NCI-H1436 (cell line): ENCODE measurements around the gene ICAM3.
"Not testable (repeated sequence)": the region's sequence is repeated elsewhere in the genome, so short reads cannot be mapped to it uniquely, and the experiment has no call there.

Experiments used
- DNase-seq: peaks from one replicate; lab custom pipeline; 2025; lab: John Stamatoyannopoulos, UW

ICAM3 gene

DNA sequence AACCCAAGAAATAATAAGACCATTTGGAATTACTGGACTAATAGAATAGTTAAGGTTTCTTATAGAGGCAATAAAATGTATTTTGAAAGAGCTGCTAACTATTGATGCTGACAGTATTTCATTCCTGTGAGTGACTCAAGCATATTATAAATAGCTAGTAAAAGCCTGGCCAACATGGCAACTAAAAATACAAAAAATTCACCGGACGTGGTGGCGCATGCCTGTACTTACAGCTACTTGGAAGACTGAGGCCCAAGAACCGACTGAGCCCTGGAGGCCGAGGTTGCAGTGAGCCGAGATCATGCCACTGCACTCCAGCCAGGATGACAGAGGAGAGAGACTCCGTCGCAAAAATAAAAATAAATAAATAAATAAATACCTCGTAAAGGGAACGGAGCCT is 5.4 kb upstream of the ICAM3 start:
- DNase-seq = no peak

DNA sequence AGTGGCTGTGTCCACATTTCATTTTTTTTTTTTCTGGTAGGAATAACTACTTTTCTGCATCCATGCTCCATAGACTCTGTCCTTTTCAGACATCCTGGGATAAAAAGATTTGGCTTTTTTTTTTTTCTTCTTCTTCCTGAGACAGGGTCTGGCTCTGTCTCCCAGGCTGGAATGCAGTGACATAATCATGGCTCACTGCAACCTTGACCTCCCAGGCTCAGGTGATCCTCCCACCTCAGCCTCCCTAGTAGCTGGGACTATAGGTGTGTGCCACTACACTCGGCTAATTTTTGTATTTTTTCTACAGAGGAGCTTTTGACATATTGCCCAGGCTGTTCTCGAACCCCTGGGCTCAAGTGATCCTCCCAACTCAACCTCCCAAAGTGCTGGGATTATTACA is 4.1 kb upstream of the ICAM3 start:
- no peak for DNase-seq

DNA sequence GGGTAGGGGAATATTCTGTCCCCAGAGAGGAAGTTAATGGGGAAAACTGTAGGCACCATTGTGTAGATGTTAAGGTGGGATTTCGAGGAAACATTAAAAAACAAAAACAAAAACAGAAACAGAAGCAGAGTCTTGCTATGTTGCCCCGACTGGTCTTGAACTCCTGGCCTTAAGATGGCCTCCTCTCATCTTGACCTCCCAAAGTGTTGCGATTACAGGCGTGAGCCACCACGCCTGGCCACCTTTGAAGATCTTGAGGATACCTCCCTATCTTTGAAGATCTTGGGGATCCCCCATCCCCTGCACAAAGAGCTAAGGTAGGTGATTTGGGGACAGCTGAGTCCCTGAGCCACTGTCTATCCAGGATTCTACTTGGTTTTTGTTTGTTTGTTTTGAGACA is 553 bp upstream of the ICAM3 start:
- DNase-seq = no peak

DNA sequence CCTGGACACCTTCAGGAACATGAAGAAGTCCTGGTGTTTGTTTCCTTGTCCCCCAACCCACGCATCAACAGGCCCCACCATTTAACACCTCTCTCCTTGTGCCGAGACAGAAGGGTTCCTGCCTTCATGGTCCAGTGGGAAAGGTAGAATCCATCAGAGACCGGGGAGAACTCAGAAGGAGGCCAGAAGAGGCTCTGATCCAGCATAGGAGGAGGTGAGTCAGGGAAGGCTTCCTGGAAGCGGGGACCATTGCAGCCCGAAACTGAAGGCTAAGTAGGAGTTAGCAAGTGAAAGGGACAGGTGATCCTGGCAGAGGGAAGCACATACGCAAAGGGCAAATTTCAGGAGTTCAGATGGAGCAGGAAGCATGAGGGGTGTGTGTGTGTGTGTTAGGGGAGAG is 484 bp downstream of the ICAM3 start:
- no peak for DNase-seq

DNA sequence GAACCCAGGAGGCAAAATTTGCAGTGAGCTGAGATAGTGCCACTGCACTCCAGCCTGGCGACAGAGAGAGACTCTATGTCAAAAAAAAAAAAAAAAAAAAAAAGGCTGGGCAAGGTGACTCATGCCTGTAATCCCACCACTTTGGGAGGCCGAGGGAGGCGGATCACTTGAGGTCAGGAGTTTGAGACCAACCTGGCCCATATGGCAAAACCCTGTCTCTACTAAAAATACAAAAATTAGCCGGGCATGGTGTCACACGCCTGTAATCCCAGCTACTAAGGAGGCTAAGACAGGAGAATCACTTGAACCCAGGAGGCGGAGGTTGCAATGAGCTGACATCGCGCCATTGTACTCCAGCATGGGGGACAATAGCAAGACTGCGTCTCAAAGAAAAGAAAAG is 2.7 kb downstream of the ICAM3 start:
- DNase-seq = not testable (repeated sequence)

DNA sequence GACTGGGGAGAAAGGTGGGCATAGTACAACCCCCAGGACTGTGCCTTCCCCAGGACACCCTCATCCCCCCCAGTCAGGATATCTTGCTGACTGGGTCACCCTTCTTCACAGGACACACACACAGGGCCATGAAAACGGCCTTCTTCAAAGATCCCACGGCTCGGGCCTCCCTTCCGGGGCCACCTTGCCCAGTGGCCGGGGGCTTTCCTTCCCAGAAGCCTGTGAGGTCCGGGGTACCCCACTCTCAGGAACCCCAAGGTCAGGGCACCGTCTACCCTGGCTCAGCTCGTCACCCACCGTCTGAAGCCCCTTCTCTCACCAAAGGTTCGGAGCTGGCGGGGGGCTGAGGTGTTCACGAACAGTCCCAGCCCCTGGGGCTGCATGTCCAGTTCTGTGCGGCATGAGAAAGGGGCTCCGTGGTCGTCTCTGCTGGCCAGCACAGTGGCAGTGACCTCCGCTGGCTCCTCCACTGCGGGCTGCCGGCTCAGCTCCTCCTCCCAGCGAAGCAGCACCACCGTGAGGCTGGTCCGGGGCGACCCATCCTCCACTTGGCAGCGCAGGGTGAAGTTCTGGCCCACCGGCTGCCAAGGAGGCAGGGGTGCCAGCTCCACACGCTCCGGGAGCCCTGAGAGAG is 4.0 kb downstream of the ICAM3 start:
- DNase-seq = no peak

DNA sequence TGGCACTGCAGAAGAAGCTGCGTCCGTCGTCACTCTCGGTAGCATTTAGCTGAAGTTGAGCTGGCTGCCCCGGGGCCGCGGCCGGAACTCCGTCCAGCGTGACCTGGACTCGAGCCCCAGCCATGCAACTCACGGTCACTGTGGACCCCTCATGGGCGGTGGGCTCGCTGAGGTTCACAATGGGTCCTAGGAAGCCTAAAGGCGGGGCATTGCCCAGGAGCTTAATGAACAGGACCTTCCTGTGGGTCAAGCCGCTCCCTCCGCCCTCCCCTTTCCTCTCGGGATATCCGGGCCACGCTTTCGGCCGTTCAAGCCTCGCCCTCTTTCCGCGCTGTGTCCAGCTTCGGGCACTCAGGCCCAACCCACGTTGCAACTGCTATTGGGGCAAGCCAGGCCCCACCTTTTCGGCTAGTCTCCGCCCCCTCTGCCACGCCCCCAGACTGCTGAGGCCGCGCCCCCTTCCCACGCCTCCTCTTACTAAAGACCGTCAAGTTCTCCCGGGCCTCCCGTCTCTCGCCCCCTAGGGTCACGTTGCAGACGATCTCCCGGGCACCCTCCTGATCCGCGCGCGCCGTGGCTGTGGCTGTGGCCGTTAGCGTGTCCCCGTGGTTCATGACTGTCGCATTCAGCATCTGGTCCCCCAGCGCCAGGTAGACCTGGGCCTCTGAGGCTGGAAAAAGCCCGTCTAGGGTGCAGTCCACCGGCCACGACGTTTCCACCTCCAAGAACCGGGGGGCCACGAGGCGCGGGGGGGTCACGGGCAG is 4.7 kb downstream of the ICAM3 start:
- DNase-seq = peak; percentile 75

DNA sequence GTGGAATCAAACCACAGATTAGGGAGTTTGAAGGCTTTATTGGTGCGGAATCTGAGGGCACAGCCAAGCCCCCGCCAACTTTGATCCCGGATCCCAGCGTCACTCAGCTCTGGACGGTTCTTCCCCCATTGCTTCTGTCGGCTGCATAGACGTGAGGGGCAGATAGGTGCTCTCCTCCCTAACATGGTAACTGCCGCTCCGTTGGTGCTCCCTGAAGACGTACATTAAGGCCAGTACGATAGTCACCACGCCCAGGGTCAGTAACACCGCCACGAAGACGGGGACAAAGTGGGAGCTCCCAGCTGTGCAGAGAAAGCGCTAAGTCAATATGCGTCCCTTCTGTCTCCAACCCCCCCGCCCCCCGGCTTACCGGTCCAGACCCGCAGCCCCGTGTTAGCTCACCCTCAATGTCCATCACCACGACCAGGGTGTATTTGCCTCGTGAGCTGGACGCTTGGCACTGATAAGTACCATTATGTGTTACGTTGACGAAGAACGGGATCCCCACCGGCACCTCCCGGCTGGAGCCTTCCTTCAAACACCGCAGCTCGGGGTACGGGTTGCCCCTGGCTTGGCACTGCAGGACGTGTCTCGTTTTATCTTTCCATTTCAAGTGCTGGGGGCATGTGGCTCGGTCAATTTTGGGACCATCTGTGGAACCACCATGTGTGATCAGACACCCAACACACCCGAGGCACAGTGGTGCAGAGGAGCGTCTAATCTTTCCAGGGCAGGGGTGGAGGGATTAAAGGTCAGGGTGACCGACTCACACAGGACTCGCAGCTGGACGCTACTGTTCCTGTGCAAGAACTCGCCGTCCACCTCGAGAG is 5.5 kb downstream of the ICAM3 start:
- no peak for DNase-seq

DNA sequence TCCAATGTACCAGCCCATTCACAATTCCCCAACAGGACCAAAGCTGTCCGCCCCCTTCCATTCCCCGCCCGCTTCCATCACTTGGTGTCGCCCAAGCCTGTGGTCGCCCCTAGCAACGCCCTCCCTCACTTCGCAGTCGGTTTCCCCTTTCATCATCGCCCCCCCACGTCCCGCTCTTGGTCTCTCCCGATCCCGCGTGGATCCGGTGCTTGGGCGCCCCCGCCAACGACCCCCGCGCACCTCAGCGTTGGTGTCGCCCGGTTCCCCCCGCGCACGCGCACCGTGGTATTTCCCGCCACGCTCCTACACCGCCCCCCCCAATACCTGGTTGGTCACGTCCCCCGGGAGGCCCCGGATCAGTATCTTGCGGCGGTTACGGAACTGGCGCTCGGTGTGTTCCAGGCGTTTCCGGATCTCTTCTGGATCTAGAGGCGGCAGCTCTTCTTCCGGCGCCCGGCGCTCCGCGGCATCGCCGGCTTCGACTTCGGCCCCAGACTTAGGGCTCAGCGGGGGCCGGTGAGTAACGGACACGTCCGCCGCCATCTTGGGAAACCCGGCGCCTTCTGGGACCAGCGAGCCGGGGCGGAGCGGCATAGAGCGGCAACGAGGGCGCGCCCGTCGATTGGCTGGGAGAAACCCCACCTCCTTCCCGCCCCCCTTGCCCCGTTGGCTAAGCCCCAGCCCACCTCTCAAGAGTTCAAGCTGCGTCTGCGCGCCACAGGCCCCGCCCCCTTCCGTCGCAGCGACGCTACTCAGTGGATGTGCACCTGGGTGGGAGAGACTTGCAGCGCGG is 6.3 kb downstream of the ICAM3 start, which contains the start of gene RAVER1:
Gene RAVER1 (minus strand): TSS at position 565 of the 793 bp plus-strand sequence. CDS start 22 bp downstream, at position 543.
- peak; percentile 98 for DNase-seq

DNA sequence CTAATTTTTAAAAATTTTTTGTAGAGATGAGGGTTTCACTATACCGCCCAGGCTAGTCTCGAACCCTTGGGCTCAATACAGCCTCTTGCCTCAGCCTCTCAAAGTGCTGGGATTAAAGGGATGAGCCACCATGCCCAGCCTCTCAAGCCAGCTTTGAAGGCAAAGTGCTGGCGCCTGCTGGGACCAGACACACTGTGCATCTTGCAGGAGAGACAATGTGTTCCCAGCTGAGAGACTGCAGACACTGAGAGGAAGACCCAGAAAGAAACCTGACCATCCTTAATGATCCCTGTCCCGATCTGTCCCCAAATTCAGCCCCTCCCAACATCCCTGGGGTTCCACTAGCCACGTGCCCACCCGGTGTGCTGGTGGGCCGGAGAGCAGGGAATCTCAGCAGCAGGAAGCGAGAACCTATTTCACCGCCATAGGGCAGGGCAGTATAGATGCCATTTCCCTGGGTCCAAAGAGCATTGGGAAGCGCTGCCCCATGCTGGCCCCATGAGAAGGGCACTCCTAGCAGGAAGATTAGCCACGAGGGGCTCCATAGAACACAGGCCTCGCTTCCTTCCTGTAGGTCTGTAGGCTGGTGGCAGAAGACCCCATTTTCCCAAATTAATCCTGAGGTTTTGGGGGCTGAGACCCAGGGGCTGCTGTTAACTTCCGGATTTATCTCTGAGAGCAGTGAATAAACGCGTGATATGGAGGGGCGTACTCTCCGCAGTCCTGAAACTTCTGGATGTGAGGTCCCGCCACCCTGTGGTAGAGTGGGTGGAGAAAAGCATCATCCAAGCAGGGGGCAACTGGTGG is 7.1 kb downstream of the ICAM3 start:
- no peak for DNase-seq

DNA sequence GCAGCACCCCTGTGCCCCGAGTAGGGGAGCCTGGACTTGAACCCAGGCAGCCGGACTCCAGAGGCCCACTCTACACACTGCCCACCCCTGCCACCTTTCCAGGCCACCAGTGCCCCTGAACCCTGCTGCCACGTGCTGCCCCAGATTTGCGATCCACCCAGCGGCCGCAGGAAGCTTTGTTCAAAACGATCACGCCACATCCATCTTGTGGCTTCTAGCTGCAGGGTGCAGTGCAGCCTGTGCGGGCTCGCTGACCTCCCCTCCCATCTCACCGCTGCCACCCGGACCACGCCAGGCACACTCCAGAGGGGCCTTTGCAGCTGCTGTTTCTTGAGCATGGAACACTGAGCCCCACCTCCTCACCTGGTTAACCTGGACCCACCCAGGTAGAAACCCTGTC is 9.9 kb downstream of the ICAM3 start:
- DNase-seq = no peak

DNA sequence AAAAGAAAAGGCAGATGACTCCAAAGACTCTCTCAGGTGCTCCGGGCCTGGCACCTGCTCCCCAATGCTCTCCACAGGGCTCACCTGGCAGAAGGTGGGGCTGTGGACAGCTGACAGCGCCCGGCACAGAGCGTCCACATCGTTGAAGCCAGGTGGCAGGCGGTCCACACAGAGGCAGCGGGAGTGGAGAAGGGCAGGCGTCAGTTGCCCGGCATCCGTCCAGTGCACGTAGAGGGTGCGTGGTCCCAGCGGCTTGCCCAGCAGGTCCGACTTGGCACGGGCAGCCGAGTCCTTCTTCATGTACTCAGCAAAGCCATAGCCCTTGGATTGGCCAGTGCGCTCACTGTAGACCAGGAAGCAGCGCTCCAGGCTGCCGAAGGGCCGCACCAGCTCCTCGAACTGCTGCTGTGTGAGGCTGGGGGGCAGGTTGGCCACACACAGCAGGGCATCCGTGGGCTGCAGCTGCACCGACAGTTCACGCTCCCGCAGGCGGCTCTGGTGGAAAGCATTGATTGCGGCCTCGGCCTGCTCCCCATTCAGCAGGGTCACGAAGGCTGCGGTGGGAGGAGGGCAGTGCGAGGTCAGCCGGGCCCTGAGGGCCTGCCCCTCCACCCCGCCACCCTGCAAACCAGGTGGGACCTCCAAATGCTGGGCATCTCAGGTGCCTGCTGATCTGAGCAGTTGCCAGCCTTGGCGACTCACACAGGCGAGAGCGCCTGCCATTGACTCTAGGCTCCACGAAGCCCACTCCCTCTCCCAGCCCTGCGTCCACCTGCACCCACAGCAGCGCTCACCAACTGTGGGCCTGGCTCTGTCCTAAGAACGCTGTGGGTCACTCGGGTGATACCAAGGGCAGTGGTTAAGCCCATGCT is 10.6 kb downstream of the ICAM3 start:
- no peak for DNase-seq

DNA sequence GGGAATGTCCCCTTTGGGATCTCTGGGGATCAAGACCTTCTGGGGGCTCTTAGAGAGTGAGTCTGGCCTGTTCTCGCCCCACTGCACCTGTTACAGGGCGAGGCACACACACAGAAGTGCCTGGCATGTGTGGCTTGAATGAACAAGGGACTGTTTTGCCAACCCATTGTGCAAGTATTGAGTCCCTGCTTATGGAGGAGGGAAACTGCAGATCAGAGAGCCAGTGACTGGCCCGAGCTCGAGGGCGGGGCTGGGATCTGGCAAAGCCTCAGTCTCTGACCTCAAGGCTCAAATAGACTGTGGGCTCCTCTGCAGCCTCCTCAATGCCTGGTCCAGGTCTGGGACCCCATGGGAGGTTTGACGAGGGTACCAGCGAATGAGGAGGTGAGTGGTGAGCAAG is 11.6 kb downstream of the ICAM3 start:
- DNase-seq = no peak

DNA sequence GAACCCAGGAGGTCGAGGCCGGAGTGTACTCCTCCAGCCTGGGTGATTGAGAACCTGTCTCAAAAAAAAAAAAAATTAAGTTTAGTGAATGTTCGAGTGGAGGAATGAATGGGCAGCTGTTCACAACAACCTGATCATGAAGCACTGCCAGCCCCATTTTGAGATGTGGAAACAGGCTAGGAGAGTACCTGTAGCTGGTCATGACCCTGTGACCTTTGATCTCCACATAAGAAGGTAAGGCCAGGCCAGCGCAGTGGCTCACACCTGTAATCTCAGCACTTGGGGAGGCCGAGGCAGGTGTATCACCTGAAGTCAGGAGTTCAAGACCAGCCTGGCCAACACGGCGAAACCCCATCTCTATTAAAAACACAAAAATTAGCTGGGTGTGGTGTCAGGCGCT is 13.7 kb downstream of the ICAM3 start:
- DNase-seq = no peak

DNA sequence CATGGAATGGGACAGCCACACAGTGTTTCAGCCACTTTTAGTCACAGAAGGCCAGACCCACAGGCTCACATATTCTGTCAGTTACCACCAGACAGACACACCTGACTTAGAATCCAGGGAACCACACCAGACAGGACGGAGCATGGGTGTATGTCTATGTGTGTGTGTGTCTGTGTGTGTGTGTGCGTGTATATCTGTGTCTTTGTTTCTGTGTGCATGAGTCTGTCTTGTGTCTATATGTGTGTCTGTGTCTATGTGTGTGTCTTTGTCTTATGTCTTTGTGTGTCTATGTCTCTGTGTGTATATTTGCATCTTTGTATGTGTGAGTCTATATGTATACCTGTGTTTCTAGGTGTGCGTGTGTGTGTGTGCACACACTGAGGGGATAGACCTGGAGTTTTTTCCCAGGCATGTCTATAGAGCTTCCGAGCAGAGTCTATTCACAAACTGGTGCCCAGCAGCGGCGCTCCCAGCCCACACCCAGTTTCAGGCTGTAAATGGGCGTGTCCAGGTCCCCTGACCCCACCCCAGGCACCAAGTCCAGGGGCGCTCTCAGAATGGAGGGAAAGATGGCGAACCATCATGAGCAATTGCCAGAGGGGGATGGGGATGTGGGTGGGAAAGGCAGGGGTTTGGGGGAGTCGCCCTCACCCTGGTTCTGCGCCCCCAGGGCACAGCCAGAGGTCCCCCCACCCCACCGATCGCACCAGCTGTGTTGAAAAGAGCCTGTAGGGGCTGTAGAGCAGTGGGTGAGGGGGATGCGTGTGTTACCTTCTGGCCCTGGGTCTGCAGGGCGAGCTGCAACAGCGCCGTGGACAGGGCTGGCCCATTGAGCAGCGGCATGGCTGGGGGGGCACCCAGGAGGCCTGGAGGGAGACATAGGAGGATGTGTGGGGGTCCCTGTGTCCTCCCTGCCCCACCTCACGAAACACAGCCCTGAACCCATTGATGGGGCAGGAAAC is 17.3 kb downstream of the ICAM3 start:
- no peak for DNase-seq

DNA sequence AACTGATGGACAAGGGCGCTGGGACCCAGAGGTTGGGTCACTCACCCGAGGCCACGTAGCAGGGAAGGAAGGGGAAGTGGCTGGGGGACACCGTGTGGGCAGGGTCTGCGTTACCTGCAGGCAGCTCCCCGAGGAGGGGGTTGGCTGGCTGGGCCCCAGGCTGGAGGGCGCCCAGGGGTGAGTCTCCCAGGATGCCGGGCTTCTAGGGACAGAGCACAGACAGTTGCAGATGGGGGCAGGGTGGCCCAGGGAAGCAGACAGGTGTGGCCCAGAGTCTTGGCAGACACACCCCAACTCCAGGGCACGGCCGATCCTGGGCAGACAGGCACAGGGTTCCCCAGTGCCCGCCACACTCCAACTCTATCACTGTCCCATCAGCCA is 18.0 kb downstream of the ICAM3 start:
- no peak for DNase-seq

DNA sequence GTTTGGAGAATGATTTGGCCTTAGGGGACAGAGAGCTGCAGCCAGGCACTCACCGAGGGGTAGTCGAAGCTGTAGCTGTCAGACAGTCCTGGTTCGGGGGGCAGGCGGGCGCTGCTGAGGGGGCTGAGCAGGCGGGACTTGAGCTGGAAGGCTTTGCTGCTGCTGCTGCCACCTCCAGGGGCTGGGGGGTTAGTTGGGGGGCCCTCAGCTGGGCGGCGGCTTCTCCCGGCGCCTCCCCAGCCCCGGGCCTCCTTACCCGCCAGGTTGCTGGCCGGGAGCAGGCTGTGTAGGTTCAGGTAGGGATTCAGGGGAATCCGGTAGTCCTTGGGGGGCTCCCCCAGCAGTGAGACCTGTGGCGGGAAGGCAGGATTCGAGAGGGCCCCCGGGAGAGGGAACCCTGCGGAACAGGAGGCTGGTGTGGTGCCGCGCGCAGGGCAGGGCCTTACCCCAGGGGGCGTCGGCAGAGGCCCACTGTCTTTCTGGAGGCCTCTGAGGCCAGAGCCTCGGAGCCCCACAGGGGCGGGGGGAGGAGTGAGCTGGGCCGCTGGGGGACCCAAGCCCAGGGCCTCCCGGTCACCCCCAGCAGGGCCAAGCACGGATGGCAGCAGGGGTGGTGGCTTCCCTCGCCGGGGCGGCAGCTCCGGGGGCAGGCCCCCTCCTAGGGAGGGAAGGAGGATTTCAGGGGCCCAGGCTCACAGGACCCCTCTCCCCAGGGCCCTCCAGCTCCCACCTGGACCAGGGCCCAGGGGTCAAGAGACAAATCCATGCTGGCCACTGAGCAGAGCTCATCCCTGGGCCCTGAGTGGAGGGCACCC is 18.6 kb downstream of the ICAM3 start:
- DNase-seq = no peak
